Upper lobe of right lung (tissue), 1 donor: ENCODE measurements around the gene GPR152. TPM values are rescaled to one million over a fixed set of nuclear protein-coding genes. Genes with fewer than 3 reads are reported as not detected.
A peak's percentile ranks its signal among the peaks of the same experiment; 100 is the strongest.

Experiments used
- ATAC-seq: fragments of 200-7000 bp; cut with Tn5 transposase; one replicate; pipeline ENCODE4 v1.9.1; 2020; ENCODE audit warnings: mild to moderate bottlenecking, moderate library complexity
- DNase-seq: peaks from one replicate; pipeline ENCODE4 v3.0.0-alpha.2; 2020
- H3K27ac ChIP-seq: fragments of 200-600 bp; one replicate; pipeline ENCODE4 v1.8.0; 2022
- H3K27me3 ChIP-seq: fragments of 200-600 bp; one replicate; pipeline ENCODE4 v1.8.0; 2022; ENCODE audit warnings: mild to moderate bottlenecking
- H3K36me3 ChIP-seq: fragments of 200-600 bp; one replicate; pipeline ENCODE4 v1.8.0; 2022
- H3K4me1 ChIP-seq: fragments of 200-600 bp; one replicate; pipeline ENCODE4 v1.8.0; 2022
- H3K4me3 ChIP-seq: fragments of 200-600 bp; one replicate; pipeline ENCODE4 v1.8.0; 2022; ENCODE audit warnings: mild to moderate bottlenecking
- H3K9me3 ChIP-seq: fragments of 200-600 bp; one replicate; pipeline ENCODE4 v1.8.0; 2022
- CTCF ChIP-seq: fragments of 200-600 bp; IDR thresholded peaks from one replicate; pipeline ENCODE4 v1.8.0; 2022; ENCODE audit warnings: antibody characterized with exemption
- intact Hi-C: fragments of 100-400 bp; cut with DNase I; formaldehyde crosslinking; loops from one replicate; pipeline ENCODE4 v1.11.0; 2022
- total RNA-seq: library from RNA; stranded (reverse); fragmentation: NEBNext Ultra II Directional; extraction: Animal tissue kit (Norgen Biotek cat#: 25700); gene quantifications from one replicate; pipeline ENCODE4 v1.2.1, GENCODE V29; 2021
- donor health status: DM: no; HTN: yes; CAD: no; lungs with severe emphysema.

GPR152 gene
- total RNA-seq, 1 donor from 2014 or later: not detected

- H3K4me3 ChIP-seq: no peak overlapping the region
- ATAC-seq (peak; percentile 7), DNase-seq (no peak)
- H3K36me3 ChIP-seq: peaks cover 22% of the 10 kb centered on the region
- intact Hi-C loops: no loop called here
- H3K27ac ChIP-seq: no peak overlapping the region
- H3K4me1 ChIP-seq: peaks cover 3% of the 10 kb centered on the region
- no peak for TF ChIP-seq CTCF
- H3K27me3 ChIP-seq: no peaks in the 10 kb centered on the region
- H3K9me3 ChIP-seq: no peaks in the 10 kb centered on the region
Observed at GRCh38 chr11:67498544-67498972, 46.0 kb upstream of the GPR152 start.

- TF ChIP-seq CTCF: no peak
- DNase-seq (no peak), ATAC-seq (no peak)
- Histone ChIP-seq H3K27me3 (no peaks in the 10 kb centered on the region), H3K27ac (no peak overlapping the region), H3K4me1 (no peaks in the 10 kb centered on the region), H3K4me3 (no peak overlapping the region), H3K36me3 (peaks cover 28% of the 10 kb centered on the region), H3K9me3 (no peaks in the 10 kb centered on the region)
- intact Hi-C loops: no loop called here
Observed at GRCh38 chr11:67497656-67498291, 45.2 kb upstream of the GPR152 start.

GRCh38 chr11:67496113-67496512, 43.6 kb upstream of the GPR152 start:
- no peak for ATAC-seq
- intact Hi-C loops: no loop called here
- H3K36me3 ChIP-seq: peaks cover 41% of the 10 kb centered on the region
- no peak overlapping the region for H3K4me3 ChIP-seq
- no peak for TF ChIP-seq CTCF
- no peak for DNase-seq
- no peaks in the 10 kb centered on the region for H3K9me3 ChIP-seq
- no peak overlapping the region for H3K27ac ChIP-seq
- H3K27me3 ChIP-seq: no peaks in the 10 kb centered on the region
- H3K4me1 ChIP-seq: no peaks in the 10 kb centered on the region

- intact Hi-C loops: no loop called here
Observed at GRCh38 chr11:67495234-67496005, 42.9 kb upstream of the GPR152 start.

More at GRCh38 chr11:67495234-67496005, 42.9 kb upstream of the GPR152 start:
- DNase-seq: no peak
- TF ChIP-seq CTCF: no peak
- Histone ChIP-seq H3K4me3 (no peak overlapping the region), H3K9me3 (no peaks in the 10 kb centered on the region), H3K27me3 (no peaks in the 10 kb centered on the region), H3K36me3 (peaks cover 48% of the 10 kb centered on the region), H3K4me1 (no peaks in the 10 kb centered on the region), H3K27ac (no peak overlapping the region)
- ATAC-seq: no peak
